K562 (cell line): Measurements from ENCODE around the gene FMO2. TPM values are rescaled to one million over a fixed set of nuclear protein-coding genes. Genes with fewer than 3 reads are reported as not detected.

Source experiments
- ATAC-seq: fragments of 200-7000 bp; cut with Tn5 transposase; 3 replicates; pipeline ENCODE4 v1.9.1; 2020; ENCODE audit warnings: moderate library complexity
- BruUV-seq: library from RNA; stranded (reverse); fragments of 400-500 nt; replicated peaks from 2 replicates; lab custom pipeline; 2021; lab: Mats Ljungman, UMichigan
- CTCF ChIA-PET: fragments of 300-600 bp; formaldehyde crosslinking; extraction: SDS; loops from one replicate; lab custom pipeline; 2021; ENCODE audit warnings: low intra/inter-chr PET ratio; lab: Yijun Ruan, JAX
- POLR2A ChIA-PET: fragments of 300-600, 350-650 bp; sonication (Branson Sonifier 250); formaldehyde crosslinking; extraction: SDS; loops from one replicate; lab custom pipeline; 2021; ENCODE audit warnings: antibody characterized with exemption, inconsistent platforms; lab: Yijun Ruan, JAX
- DNase-seq, 4 experiments: peaks; one replicate each; pipeline versions ENCODE4 v3.0.0 to v3.0.0-alpha.2; 2011 to 2018; ENCODE audit warnings: low spot score in 3 of 4, mixed read lengths in 3 of 4; ENCODE audit errors: extremely low read depth in 1 of 4
- FAIRE-seq: peaks from 2 replicates; lab custom pipeline; 2011; peaks lifted over from hg19 to GRCh38; lab: Jason Lieb, UNC
- H2AFZ ChIP-seq: 2 replicates; pipeline ENCODE4 v1.6.0; 2011; ENCODE audit warnings: low read depth, low read length, control low read depth, inconsistent platforms
- H3K27ac ChIP-seq: fragments of 200-600 bp; 3 replicates; pipeline ENCODE4 v1.8.0; 2011; ENCODE audit warnings: low read depth, mild to moderate bottlenecking, control low read depth, inconsistent platforms, low read length, moderate library complexity, mixed read lengths; ENCODE audit errors: extremely low read depth
- H3K27me3 ChIP-seq, 2 experiments: fragments of 300-600 bp in 1 of 2; 2 replicates in 1 of 2; 3 replicates in 1 of 2; pipeline versions ENCODE4 v1.6.0 to v1.8.0; 2011; ENCODE audit warnings: inconsistent platforms in 2 of 2, low read length in 2 of 2, mild to moderate bottlenecking in 1 of 2, mixed read lengths in 1 of 2, moderate library complexity in 1 of 2; ENCODE audit not compliant: control insufficient read depth in 2 of 2, insufficient read depth in 2 of 2
- H3K36me3 ChIP-seq: fragments of 300-600 bp; 3 replicates; pipeline ENCODE4 v1.8.0; 2011; ENCODE audit warnings: mild to moderate bottlenecking, low read length, inconsistent platforms; ENCODE audit not compliant: control insufficient read depth, insufficient read depth
- H3K4me1 ChIP-seq, 2 experiments: fragments of 200-600 bp in 1 of 2; replicated peaks in 1 of 2; 2 replicates in 1 of 2; 3 replicates in 1 of 2; pipeline versions ENCODE4 v1.5.1 to v1.8.0; 2011; ENCODE audit warnings: inconsistent platforms in 2 of 2, low read length in 2 of 2, mild to moderate bottlenecking in 1 of 2, mixed read lengths in 1 of 2, moderate library complexity in 1 of 2; ENCODE audit not compliant: control insufficient read depth in 2 of 2, insufficient read depth in 2 of 2
- H3K4me2 ChIP-seq: 2 replicates; pipeline ENCODE4 v1.6.1; 2011; ENCODE audit warnings: low read length, control low read depth, inconsistent platforms, mixed read lengths; ENCODE audit not compliant: insufficient read depth
- H3K4me3 ChIP-seq: fragments of 200-600 bp; sonication (generic), shearing (Covaris generic); 2 replicates; pipeline ENCODE4 v1.5.1; 2016; ENCODE audit warnings: control low read depth, inconsistent platforms
- H3K79me2 ChIP-seq: fragments of 200-600 bp; 3 replicates; pipeline ENCODE4 v1.8.0; 2011; ENCODE audit warnings: low read length, inconsistent platforms; ENCODE audit not compliant: control insufficient read depth, insufficient read depth
- H3K9ac ChIP-seq, 2 experiments: 2 replicates each; pipeline versions ENCODE4 v1.6.0 to v1.6.1; 2011; ENCODE audit warnings: low read depth in 2 of 2, low read length in 2 of 2, control low read depth in 1 of 2, inconsistent platforms in 1 of 2, mild to moderate bottlenecking in 1 of 2, mixed read lengths in 1 of 2; ENCODE audit not compliant: insufficient read depth in 1 of 2
- H3K9me1 ChIP-seq: one replicate; pipeline ENCODE4 v1.6.0; 2011; ENCODE audit warnings: inconsistent platforms, mild to moderate bottlenecking, low read length, moderate library complexity; ENCODE audit not compliant: control insufficient read depth, insufficient read depth
- H3K9me3 ChIP-seq: replicated peaks from 2 replicates; pipeline ENCODE4 v1.5.1; 2011; ENCODE audit warnings: low read depth, low read length, inconsistent platforms; ENCODE audit not compliant: control insufficient read depth, insufficient read depth
- H4K20me1 ChIP-seq: replicated peaks from 2 replicates; pipeline ENCODE4 v1.6.1; 2011; ENCODE audit warnings: low read length, inconsistent platforms, mixed read lengths; ENCODE audit not compliant: control insufficient read depth, insufficient read depth
- ARID3B ChIP-seq: fragments of 250-450 bp; sonication (Bioruptor Pico); IDR thresholded peaks from 2 replicates; pipeline ENCODE4 v1.4.0; 2020; ENCODE audit warnings: borderline replicate concordance
- ARNT ChIP-seq, 2 experiments: fragments of 450-650 bp; IDR thresholded peaks; 2 replicates each; pipeline ENCODE4 v1.6.1; 2016; ENCODE audit warnings: mild to moderate bottlenecking in 1 of 2
- CCNT2 ChIP-seq: IDR thresholded peaks from 2 replicates; pipeline ENCODE4 v1.6.1; 2011; ENCODE audit warnings: borderline replicate concordance, low read depth, mild to moderate bottlenecking, moderate library complexity, mixed read lengths, low read length; ENCODE audit not compliant: insufficient read length; ENCODE audit errors: extremely low read depth
- COPS2 ChIP-seq: fragments of 450-650 bp; conservative IDR thresholded peaks from 2 replicates; pipeline ENCODE4 v1.6.1; 2016; ENCODE audit warnings: mild to moderate bottlenecking, moderate library complexity
- CREB3 ChIP-seq: fragments of 450-650 bp; conservative IDR thresholded peaks from 2 replicates; pipeline ENCODE4 v1.6.1; 2016; ENCODE audit warnings: missing genetic modification characterization, low read depth, mild to moderate bottlenecking, missing compliant biosample characterization, moderate library complexity
- LARP7 ChIP-seq: fragments of 450-650 bp; IDR thresholded peaks from 2 replicates; pipeline ENCODE4 v1.6.1; 2016
- NFATC3 ChIP-seq: fragments of 450-650 bp; IDR thresholded peaks from 2 replicates; pipeline ENCODE4 v1.6.1; 2017; ENCODE audit warnings: mild to moderate bottlenecking
- RBM39 ChIP-seq: fragments of 200-400 bp; formaldehyde crosslinking; optimal IDR thresholded peaks from 2 replicates; pipeline ENCODE3; 2018; ENCODE audit warnings: low read depth, low read length
- SMARCA5 ChIP-seq: fragments of 450-650 bp; IDR thresholded peaks from 2 replicates; pipeline ENCODE4 v1.6.1; 2016
- SP2 ChIP-seq: IDR thresholded peaks from 2 replicates; pipeline ENCODE4 v1.6.1; 2011; ENCODE audit warnings: mild to moderate bottlenecking, low read depth, low read length, moderate library complexity; ENCODE audit not compliant: poor library complexity, severe bottlenecking; ENCODE audit errors: extremely low read depth
- TGIF2 ChIP-seq: sonication (generic); formaldehyde crosslinking; IDR thresholded peaks from 2 replicates; pipeline ENCODE4 v1.8.1; 2022; ENCODE audit warnings: mild to moderate bottlenecking, missing genetic modification reagents, moderate library complexity
- WGBS: fragments of 100-300 bp; shearing (Covaris generic); methylation state at CpG from one replicate; pipeline ENCODE4 v1.1.6; 2016; ENCODE audit warnings: low coverage, mixed read lengths; ENCODE audit not compliant: insufficient coverage; ENCODE audit errors: missing lambda C conversion rate; 5-methylcytosine and 5-hydroxymethylcytosine counted together
- in situ Hi-C: fragments of 300-500 bp; cut with MboI; formaldehyde crosslinking; loops from 4 replicates; pipeline ENCODE4 v1.15.0; 2018; ENCODE audit warnings: inconsistent platforms, mixed read lengths
- intact Hi-C: fragments of 100-400 bp; cut with micrococcal nuclease; formaldehyde crosslinking; loops from 2 replicates; pipeline ENCODE4 v1.14.2; 2022
- polyA plus RNA-seq, 8 experiments: library from polyadenylated mRNA; depleted of rRNA in 4 of 8; stranded (reverse) in 5 of 8; unstranded in 3 of 8; fragments of >200 nt; fragmentation: Nextera tagmentation in 2 of 8; fragmentation: Illumina TruSeq in 1 of 8; extraction: Ambion mirVana in 2 of 8; extraction: Trizol in 1 of 8; gene quantifications; 2 replicates each; pipeline versions ENCODE4 v1.2.1 to v1.2.3, GENCODE V29; 2011 to 2014; ENCODE audit warnings: inconsistent platforms in 1 of 8, missing spikeins in 1 of 8
- total RNA-seq, 7 experiments: library from RNA; depleted of rRNA in 6 of 7; stranded (reverse); fragments of >200 nt in 6 of 7; fragmentation: Illumina TruSeq in 2 of 7; extraction: Trizol in 2 of 7; gene quantifications; 2 replicates each; pipeline versions ENCODE4 v1.2.1 to v1.2.3, GENCODE V29; 2011 to 2021; ENCODE audit warnings: low replicate concordance in 1 of 7
- TF ChIP-seq, protein P1 (sequence below): fragments of 450-650 bp; formaldehyde crosslinking; IDR thresholded peaks from 2 replicates; pipeline ENCODE4 v1.4.0; 2022; ENCODE audit warnings: missing genetic modification characterization

FMO2 gene
- total and polyA plus RNA-seq, 9 of the 15 experiments (the other 6 are each of a cell fraction or from before 2014, with no cell fraction given), result not detected

- TF ChIP-seq CCNT2 (no peak), TGIF2 (CRISPR knock-in tag) (no peak), ARNT (IDR thresholded peaks at IDR 0.05) (no peak), SP2 (no peak)
Observed at GRCh38 chr1:171195767-171196166, 10.7 kb downstream of the FMO2 start (continued).

DNA sequence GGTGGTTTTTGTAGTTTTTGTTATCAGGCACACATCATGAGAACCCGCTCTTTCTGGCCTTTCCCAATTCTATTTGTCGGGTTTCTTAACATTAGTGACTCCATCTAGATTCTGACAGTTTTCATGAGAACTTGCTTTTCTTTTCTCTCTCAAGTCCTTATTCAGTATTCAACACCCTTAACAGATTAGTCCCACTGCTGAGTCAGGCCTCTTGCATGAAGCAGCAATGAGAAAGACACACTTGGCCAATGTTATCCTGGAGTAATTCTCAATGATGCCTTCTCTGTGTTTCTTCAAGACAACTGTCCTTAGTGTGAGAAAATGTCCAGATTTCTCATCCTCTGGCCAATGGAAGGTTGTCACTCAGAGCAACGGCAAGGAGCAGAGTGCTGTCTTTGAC is 11.3 kb downstream of the FMO2 start:
- Histone ChIP-seq H3K27ac (no peak overlapping the region), H3K4me2 (no peak overlapping the region), H3K27me3 (no peaks in the 10 kb centered on the region), H3K9me3 (no peaks in the 10 kb centered on the region), H3K79me2 (no peaks in the 10 kb centered on the region), H4K20me1 (no peaks in the 10 kb centered on the region), H3K36me3 (no peaks in the 10 kb centered on the region), H2AFZ (no peak overlapping the region), H3K9me1 (no peaks in the 10 kb centered on the region), H3K4me1 (no peaks in the 10 kb centered on the region), H3K9ac (no peak overlapping the region), H3K4me3 (no peak overlapping the region)
- FAIRE-seq, result no peak
- BruUV-seq, result no TSS peak
- ChIA-PET CTCF (no interaction called here), POLR2A (no interaction called here)
- ATAC-seq, result no peak
- 0% methylated on average over 3 of the region's 3 CpGs for WGBS
- in situ Hi-C loops (no loop called here), intact Hi-C loops (no loop called here)
- TF ChIP-seq SMARCA5 (no peak), ARID3B (no peak), NFATC3 (no peak), LARP7 (no peak), CREB3 (tag) (no peak), COPS2 (no peak), RBM39 (no peak)
- TF ChIP-seq, protein P1, sequence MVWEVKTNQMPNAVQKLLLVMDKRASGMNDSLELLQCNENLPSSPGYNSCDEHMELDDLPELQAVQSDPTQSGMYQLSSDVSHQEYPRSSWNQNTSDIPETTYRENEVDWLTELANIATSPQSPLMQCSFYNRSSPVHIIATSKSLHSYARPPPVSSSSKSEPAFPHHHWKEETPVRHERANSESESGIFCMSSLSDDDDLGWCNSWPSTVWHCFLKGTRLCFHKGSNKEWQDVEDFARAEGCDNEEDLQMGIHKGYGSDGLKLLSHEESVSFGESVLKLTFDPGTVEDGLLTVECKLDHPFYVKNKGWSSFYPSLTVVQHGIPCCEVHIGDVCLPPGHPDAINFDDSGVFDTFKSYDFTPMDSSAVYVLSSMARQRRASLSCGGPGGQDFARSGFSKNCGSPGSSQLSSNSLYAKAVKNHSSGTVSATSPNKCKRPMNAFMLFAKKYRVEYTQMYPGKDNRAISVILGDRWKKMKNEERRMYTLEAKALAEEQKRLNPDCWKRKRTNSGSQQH (CRISPR knock-in tag), result no peak
- no peak for DNase-seq
